GM19452 (cell line): Measurements from ENCODE around the gene PDE6B.
"Not testable (repeated sequence)": the region's sequence is repeated elsewhere in the genome, so short reads cannot be mapped to it uniquely, and the experiment has no call there.

Experiments
- ATAC-seq: cut with Tn5 transposase; IDR thresholded peaks from one replicate; pipeline ENCODE4 v1.9.1; 2021; ENCODE audit not compliant: unreplicated experiment

Gene PDE6B

DNA sequence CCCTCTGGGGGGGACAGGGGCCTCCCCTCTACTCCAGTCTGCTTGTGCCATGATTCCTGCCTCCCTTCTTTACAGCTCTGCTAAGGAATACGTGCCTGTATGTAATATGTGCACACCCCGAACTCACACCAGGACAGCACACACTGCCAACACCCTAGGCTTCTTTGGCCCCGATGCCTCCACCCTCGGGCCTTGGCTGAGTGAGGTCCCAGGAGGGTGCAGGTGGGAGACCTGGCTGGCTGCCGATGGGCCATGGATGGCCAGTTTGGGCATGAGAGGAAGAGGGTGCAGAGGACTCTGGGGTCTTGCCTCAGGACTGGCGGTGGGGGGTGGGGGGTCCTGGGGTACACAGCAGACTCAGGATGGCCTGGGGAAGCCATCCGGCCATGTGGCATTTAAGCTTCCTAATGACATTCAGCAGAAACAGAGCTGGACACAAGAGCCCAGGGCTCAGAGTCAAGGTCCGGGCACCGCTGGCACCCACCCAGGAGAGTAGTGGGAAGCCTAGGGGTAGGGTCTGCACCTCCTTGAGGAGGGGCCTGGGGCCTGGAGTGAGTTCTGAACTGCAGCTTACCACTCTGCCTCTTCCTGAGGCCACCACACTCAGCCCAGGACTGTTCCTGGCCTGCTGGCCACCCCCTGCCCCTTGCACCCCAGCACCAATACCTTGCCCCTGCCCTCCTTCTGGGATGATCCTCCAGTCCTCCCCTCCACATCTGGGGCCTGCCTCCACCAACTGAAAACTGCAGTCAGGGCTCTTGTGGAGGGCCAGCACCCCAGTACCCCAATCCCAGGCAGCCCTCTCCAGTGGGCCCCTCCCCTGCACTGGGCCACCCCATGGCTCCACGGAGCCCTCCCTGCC, 78.2 kb downstream of the PDE6B start:
- ATAC-seq = no peak

DNA sequence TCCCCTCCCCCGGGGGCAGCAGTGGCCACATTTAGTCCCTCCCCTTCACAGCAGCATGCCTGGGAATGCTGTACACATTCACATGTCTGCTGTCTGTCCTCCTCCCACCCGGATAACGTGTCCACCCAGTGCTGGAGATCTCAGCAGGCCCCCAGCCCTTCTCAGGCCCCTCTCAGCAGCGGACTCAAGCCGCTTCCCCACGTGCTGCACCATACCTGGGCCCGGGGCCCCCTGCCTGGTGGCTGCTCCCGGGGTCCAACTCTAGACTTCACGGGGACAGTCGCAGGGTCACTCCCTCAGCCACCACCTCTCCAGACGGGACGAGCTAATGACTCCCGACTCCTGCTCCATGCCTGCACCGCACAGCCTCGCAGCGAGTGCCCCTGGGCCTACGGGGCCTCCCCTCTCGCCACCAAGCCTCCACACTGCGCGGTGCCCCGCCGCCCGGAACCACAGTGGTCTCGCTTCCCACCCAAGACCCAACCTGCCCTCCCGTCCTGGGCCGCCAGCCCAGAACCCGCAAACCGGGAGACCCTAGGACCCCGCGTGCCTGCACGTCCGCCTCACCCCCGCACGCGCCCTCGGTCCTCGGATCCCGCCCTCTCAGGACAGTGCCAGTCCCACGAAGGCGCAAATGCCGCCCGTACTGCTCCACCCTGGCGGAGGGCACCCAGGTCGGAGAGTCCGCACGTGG, 79.0 kb downstream of the PDE6B start:
- ATAC-seq = no peak

DNA sequence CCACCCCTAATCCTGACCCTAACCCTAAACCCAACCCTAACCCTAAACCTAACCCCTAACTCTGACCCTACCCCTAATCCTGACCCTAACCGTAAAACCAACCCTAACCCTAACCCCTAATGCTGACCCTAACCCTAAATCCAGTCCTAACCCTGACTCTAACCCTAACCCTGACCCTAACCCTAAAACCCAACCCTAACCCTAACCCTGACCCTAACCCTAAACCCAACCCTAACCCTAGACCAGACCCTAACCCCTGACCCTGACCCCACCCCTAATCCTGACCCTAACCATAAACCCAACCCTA, 79.6 kb downstream of the PDE6B start:
- ATAC-seq = no peak

GRCh38 chr4:705278-706082, 80.1 kb downstream of the PDE6B start, which contains the start of gene PCGF3:
PCGF3 (plus strand) TSS chr4:705832; CDS start chr4:733681, 27,849 bp downstream.
- peak; percentile 90 for ATAC-seq

DNA sequence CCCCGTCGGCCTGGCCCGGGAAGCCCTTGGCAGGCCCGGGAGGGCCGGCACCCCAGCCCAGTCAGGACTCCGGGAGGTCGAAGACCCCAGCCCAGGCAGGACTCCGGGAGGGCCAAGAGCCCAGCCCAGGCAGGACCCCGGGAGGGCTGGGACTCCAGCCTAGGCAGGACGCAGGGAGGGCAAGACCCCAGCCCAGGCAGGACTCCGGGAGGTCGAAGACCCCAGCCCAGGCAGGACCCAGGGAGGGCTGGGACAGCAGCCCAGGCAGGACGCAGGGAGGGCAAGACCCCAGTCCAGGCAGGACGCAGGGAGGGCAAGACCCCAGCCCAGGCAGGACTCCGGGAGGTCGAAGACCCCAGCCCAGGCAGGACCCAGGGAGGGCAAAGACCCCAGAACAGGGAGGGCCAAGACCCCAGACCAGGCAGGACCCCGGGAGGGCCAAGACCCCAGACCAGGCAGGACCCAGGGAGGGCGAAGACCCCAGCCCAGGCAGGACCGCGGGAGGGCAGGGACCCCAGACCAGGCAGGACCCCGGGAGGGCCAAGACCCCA, 80.8 kb downstream of the PDE6B start:
- ATAC-seq = not testable (repeated sequence)

DNA sequence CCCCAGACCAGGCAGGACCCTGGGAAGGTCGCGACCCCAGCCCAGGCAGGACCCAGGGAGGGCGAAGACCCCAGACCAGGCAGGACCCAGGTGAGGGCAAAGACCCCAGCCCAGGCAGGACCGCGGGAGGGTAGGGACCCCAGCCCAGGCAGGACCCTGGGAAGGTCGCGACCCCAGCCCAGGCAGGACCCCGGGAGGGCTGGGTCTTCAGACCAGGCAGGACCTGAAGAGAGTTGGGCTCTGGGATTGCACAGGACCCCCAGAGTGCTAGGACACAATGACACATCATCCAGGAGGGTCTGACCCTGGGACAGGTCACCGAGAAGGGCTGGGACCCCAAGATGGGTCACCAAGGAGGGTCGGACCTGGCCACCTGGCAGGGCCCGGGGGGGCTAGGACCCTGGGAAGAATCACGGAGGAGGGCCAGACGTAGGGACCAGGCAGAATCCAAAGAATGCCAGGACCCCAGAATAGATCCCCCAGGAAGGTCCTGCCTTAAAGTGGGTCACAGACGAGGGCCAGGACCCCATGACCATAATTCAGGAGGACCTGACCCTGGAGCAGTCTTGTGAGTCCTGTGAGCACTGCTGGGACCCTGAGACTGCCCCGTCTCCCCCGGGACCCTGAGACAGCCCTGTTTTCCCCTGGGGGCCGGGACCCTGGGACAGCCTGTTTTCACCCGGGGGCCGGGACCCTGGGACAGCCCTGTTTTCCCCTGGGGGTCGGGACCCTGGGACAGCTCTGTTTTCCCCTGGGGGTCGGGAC, 81.6 kb downstream of the PDE6B start:
- ATAC-seq = no peak

DNA sequence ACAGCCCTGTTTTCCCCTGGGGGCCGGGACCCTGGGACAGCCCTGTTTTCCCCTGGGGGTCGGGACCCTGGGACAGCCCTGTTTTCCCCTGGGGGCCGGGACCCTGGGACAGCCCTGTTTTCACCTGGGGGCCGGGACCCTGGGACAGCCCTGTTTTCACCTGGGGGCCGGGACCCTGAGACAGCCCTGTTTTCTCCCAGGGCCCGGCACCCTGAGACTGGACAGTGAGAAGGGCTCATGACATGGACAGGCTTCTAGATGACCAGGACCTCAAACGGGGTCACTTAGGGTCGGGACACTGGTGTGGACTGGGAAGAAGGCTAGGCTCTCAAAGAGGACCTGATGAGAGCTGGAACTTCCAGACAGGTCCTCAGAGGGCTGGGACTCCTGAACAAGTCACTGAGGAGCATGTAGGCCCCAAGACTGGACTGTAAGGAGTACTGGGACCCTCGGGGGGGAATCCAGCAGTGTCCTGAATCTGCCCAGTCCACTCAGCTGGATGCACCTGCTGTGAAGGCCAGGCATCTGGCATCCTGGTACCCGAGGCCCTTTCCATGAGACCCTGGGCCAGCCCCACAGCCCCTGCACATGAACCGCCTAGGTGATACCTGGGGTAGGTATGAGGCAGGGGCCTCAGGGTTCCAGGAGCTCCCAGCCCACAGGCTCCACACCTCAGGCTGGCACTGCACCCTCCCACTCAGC, 82.7 kb downstream of the PDE6B start:
- ATAC-seq = no peak

GRCh38 chr4:708631-708933, 83.2 kb downstream of the PDE6B start:
- ATAC-seq = no peak

DNA sequence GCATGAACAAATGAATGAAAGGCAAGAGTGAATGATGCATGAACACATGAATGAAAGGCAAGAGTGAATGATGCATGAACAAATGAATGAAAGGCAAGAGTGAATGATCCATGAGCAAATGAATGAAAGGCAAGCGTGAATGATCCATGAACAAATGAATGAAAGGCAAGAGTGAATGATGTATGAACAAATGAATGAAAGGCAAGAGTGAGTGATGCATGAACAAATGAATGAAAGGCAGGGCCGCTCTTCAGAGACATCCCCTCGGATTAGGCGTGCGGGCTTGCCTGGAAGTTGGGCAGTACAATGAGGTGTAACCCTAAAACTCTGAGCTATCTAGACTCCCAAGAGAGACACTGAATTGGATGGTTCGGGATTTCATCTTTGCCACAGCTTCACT, 84.0 kb downstream of the PDE6B start:
- ATAC-seq = no peak

GRCh38 chr4:710116-710515, 84.7 kb downstream of the PDE6B start:
- no peak for ATAC-seq

DNA sequence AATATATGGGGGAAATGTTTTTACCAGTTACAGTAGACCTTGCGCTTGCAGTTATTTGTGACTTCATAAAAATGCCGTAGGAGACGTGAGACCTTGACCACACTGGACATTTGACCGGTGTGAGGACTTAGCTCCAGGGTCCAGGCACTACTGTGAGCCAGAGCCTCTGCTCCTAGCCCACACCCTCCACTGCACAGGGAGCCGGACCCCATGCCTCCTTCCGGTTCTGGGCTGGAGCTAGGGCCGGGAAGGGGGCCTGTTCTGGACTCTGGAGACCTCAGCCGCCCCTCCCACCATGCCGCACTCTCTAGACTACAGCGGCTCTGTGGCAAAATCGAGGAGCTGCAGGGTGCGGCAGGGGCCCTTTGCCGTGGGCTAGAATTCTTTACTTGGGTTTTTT, 85.5 kb downstream of the PDE6B start:
- ATAC-seq = no peak

GRCh38 chr4:712093-712492, 86.7 kb downstream of the PDE6B start:
- no peak for ATAC-seq

GRCh38 chr4:712916-713632, 87.7 kb downstream of the PDE6B start:
- ATAC-seq = no peak

DNA sequence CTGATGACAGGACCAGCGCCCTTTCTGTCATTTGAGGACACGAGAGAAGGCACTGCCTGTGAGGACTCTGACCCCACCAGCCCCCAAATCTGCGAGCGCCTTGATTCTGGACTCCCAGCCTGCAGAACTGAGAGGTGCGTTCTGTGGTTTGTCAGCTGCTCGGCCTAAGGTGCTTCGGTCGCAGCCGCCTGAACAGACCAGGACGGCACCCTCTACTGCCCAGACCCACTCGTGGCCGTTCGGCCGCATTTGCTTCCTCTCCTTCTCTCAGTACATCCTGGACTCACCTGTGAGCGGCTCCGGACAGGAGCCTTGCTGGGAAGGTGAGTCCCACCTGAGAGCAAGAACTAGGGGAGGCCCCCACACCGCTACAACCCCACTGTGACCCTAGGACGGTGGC, 88.7 kb downstream of the PDE6B start:
- ATAC-seq = no peak

DNA sequence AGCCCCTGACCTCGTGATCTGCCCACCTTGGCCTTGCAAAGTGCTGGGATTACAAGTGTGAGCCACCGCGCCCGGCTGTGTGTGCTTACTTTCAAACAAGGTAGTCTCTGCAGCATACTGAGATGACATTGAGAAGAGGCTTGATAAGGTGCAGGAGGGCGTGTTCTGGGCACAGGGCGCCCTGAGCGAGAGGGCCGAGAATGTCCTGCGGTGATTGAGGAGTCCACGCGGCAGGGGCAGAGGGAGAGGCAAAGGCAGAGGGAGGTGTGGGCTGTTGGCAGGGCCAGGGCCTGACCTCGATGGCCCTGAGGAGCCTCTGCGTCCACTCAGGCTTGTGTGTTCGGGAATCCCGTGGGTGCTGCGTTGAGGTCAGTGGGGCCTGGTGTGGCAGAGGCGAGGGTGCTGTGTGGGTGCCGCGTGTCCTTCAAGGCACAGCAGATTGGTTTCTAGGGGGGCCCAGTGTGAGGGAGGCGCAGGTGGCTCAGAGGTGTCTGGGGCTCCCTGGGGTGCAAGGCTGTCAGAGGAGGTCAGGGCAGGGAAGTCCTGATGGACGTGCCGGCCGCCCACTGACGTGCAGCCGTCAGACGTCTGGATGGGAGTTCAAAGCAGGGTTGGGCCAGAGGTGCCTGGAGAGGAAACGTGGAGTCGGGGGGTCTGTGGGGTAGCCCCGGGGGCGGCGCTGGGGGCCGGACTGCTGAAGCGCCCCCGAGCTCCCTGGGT, 92.4 kb downstream of the PDE6B start:
- no peak for ATAC-seq

GRCh38 chr4:718460-718859, 93.1 kb downstream of the PDE6B start:
- ATAC-seq = no peak
